Measurements from ENCODE around the gene ERN2. TPM values are rescaled to one million over a fixed set of nuclear protein-coding genes. Genes with fewer than 3 reads are reported as not detected.

The ERN2 gene
- total and polyA plus RNA-seq, 2 of the 13 experiments (the other 11 are each of a cell fraction or from before 2014, with no cell fraction given): 2.2 to 3.5 TPM

GRCh38 chr16:23754594-23755483 lies 41.8 kb upstream of the ERN2 start, which contains the start of gene CHP2 (continued):
- 0 out of 2 replicates have a peak, but pooled peaks have one; percentile 9 for TF ChIP-seq ZSCAN25 (CRISPR knock-in tag; IDR thresholded peaks at IDR 0.05)
- TF ChIP-seq ZFP90 (CRISPR knock-in tag; IDR thresholded peaks at IDR 0.05; ENCODE audit: borderline replicate concordance): 0 out of 2 replicates have a peak, but pooled peaks have one; percentile 30
- no peak for TF ChIP-seq NBN (conservative IDR thresholded peaks at IDR 0.05)
- peak; percentile 52; the same call in 1 of the 2 replicates for TF ChIP-seq BCL3 (CRISPR knock-in tag; IDR thresholded peaks at IDR 0.05)
- TF ChIP-seq HINFP (CRISPR knock-in tag; IDR thresholded peaks at IDR 0.05; ENCODE audit: low read depth): no peak
- no peak for TF ChIP-seq MAF1 (CRISPR knock-in tag; IDR thresholded peaks at IDR 0.05; ENCODE audit: borderline replicate concordance)
- TF ChIP-seq SAFB2 (CRISPR knock-in tag; IDR thresholded peaks at IDR 0.05; ENCODE audit: borderline replicate concordance, low read depth): no peak
- 0 out of 2 replicates have a peak, but pooled peaks have one; percentile 37 for TF ChIP-seq ZNF616 (CRISPR knock-in tag; IDR thresholded peaks at IDR 0.05; ENCODE audit: low read depth)
- no peak for TF ChIP-seq ELF4 (CRISPR knock-in tag; IDR thresholded peaks at IDR 0.05; ENCODE audit: borderline replicate concordance)
- TF ChIP-seq NFAT5 (CRISPR knock-in tag; IDR thresholded peaks at IDR 0.05): no peak
- no peak for TF ChIP-seq ZNF263 (CRISPR knock-in tag; IDR thresholded peaks at IDR 0.05)
- no peak for TF ChIP-seq THAP8 (CRISPR knock-in tag; IDR thresholded peaks at IDR 0.05; ENCODE audit: borderline replicate concordance)
- TF ChIP-seq ZNF367 (CRISPR knock-in tag; IDR thresholded peaks at IDR 0.05; ENCODE audit: borderline replicate concordance): no peak
- 0 out of 2 replicates have a peak, but pooled peaks have one; percentile 17 for TF ChIP-seq ARID5B (CRISPR knock-in tag; IDR thresholded peaks at IDR 0.05)
- no peak for TF ChIP-seq ZNF546 (CRISPR knock-in tag; conservative IDR thresholded peaks at IDR 0.05)

Data from HepG2 (cell line).